GM20000 (cell line): ENCODE results near the gene C1QTNF6.

Experiments used
- DNase-seq: peaks from one replicate; pipeline ENCODE4 v3.0.0; 2012; ENCODE audit warnings: low spot score
- CTCF ChIP-seq: IDR thresholded peaks from 2 replicates; pipeline ENCODE4 v1.5.1; 2012; ENCODE audit warnings: mild to moderate bottlenecking, control low read depth; ENCODE audit errors: extremely low read depth, missing control alignments

C1QTNF6 gene

GRCh38 chr22:37163575-37164504, 24.2 kb downstream of the C1QTNF6 start:
- peak; percentile 71 for DNase-seq
- no peak for TF ChIP-seq CTCF

GRCh38 chr22:37163096-37163489, 25.0 kb downstream of the C1QTNF6 start:
- TF ChIP-seq CTCF: no peak
- no peak for DNase-seq

GRCh38 chr22:37162221-37163095, 25.6 kb downstream of the C1QTNF6 start:
- DNase-seq: peak; percentile 84
- TF ChIP-seq CTCF: no peak

DNA sequence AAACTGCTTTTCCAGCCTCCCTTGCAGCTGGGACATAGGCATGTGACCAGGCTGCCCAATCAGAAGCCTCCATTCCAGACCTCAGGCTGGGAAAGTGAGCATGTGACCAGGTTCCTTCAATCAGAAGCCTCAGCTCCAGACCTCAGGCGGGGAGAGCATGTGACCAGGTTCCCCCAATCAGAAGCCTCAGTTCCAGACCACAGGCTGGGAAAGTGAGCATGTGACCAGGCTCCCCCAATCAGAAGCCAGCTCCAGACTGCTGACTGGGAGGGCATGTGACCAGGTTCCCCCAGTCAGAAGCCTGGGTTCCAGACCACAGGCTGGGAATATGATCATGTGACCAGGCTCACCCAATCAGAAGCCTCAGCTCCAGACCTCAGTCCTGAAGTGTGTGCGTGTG, 26.6 kb downstream of the C1QTNF6 start:
- no peak for DNase-seq
- TF ChIP-seq CTCF: no peak

- TF ChIP-seq CTCF: no peak
- DNase-seq: no peak
Observed at GRCh38 chr22:37160027-37160426, 28.0 kb downstream of the C1QTNF6 start.

DNA sequence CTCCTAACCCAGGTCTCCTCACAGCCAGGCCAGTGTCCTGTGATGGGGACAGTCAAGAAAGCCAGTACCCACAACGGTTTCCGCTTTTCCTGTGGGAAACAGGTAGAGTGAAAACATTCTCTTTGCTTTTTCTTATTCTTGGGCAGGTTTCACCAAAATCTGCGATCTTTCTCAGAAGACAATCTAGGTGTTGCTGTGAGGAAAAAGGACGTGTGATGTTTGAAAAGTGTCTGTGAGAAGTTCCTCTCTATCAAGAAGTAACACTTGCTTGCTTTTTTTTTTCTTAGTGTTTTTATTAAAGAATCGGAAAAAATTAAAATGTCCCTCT, 29.1 kb downstream of the C1QTNF6 start:
- no peak for DNase-seq
- TF ChIP-seq CTCF: no peak
